MM.1S (cell line): Measurements from ENCODE around the gene TMEM184B.

Experiments
- DNase-seq: peaks from one replicate; pipeline ENCODE4 v3.0.0-alpha.2; 2015
- H2AFZ ChIP-seq: fragments of 300-600 bp; sonication (generic); 2 replicates; pipeline ENCODE4 v1.6.0; 2016; ENCODE audit warnings: antibody characterized with exemption, low read length
- H3F3A ChIP-seq: fragments of 300-600 bp; sonication (generic); 2 replicates; pipeline ENCODE4 v1.6.1; 2016; ENCODE audit warnings: mild to moderate bottlenecking, antibody characterized with exemption, low read length, moderate library complexity, mixed read lengths; ENCODE audit not compliant: insufficient read depth
- H3K27ac ChIP-seq: fragments of 300-600 bp; sonication (generic); 2 replicates; pipeline ENCODE4 v1.5.1; 2016; ENCODE audit warnings: mild to moderate bottlenecking, low read length
- H3K27me3 ChIP-seq: fragments of 300-600 bp; sonication (generic); replicated peaks from 2 replicates; pipeline ENCODE4 v1.6.0; 2016; ENCODE audit warnings: low read length; ENCODE audit not compliant: insufficient read depth
- H3K36me3 ChIP-seq: fragments of 300-600 bp; sonication (generic); replicated peaks from 2 replicates; pipeline ENCODE4 v1.6.1; 2016; ENCODE audit warnings: mild to moderate bottlenecking, low read length, mixed read lengths; ENCODE audit not compliant: insufficient read depth
- H3K4me1 ChIP-seq: fragments of 300-600 bp; sonication (generic); 2 replicates; pipeline ENCODE4 v1.6.1; 2016; ENCODE audit warnings: low read length, mixed read lengths
- H3K4me2 ChIP-seq: fragments of 300-600 bp; sonication (generic); 2 replicates; pipeline ENCODE4 v1.6.0; 2016; ENCODE audit warnings: low read depth, low read length
- H3K4me3 ChIP-seq: fragments of 300-600 bp; sonication (generic); 2 replicates; pipeline ENCODE4 v1.5.1; 2016; ENCODE audit warnings: low read length, mixed read lengths
- H3K79me2 ChIP-seq: fragments of 300-600 bp; sonication (generic); 2 replicates; pipeline ENCODE4 v1.6.1; 2016; ENCODE audit warnings: mixed run types, low read length, mixed read lengths
- H3K9ac ChIP-seq: fragments of 300-600 bp; sonication (generic); 2 replicates; pipeline ENCODE4 v1.6.1; 2016; ENCODE audit warnings: low read length, mixed read lengths
- H3K9me2 ChIP-seq: fragments of 300-600 bp; sonication (generic); replicated peaks from 2 replicates; pipeline ENCODE4 v1.6.1; 2016; ENCODE audit warnings: mild to moderate bottlenecking, low read length, mixed read lengths; ENCODE audit not compliant: insufficient read depth
- H3K9me3 ChIP-seq: fragments of 300-600 bp; sonication (generic); replicated peaks from 2 replicates; pipeline ENCODE4 v1.6.1; 2016; ENCODE audit warnings: mild to moderate bottlenecking, low read length, mixed read lengths; ENCODE audit not compliant: insufficient read depth
- H4K20me1 ChIP-seq: fragments of 300-600 bp; sonication (generic); 2 replicates; pipeline ENCODE4 v1.6.1; 2016; ENCODE audit warnings: mild to moderate bottlenecking, low read length, moderate library complexity, mixed read lengths; ENCODE audit not compliant: insufficient read depth
- CTCF ChIP-seq: fragments of 300-600 bp; sonication (generic); IDR thresholded peaks from 2 replicates; pipeline ENCODE4 v1.5.1; 2016; ENCODE audit warnings: antibody characterized with exemption, low read length, mixed read lengths
- EZH2 ChIP-seq: fragments of 300-600 bp; sonication (generic); optimal IDR thresholded peaks from 2 replicates; pipeline ENCODE3; 2017; ENCODE audit warnings: low read depth, mild to moderate bottlenecking, antibody characterized with exemption, low read length, mixed read lengths
- EZH2phosphoT487 ChIP-seq: fragments of 300-600 bp; sonication (generic); IDR thresholded peaks from 2 replicates; pipeline ENCODE4 v1.6.1; 2018; ENCODE audit warnings: antibody characterized with exemption, low read length

Gene TMEM184B

GRCh38 chr22:38186429-38186828 is 86.4 kb downstream of the TMEM184B start:
- no peaks in the 10 kb centered on the region for H3K9me2 ChIP-seq
- no peak for DNase-seq
- no peak overlapping the region for H3K9ac ChIP-seq
- H4K20me1 ChIP-seq, result no peaks in the 10 kb centered on the region
- no peaks in the 10 kb centered on the region for H3K27me3 ChIP-seq
- H3K9me3 ChIP-seq, result no peaks in the 10 kb centered on the region
- TF ChIP-seq EZH2phosphoT487 (no peak), EZH2 (no peak), CTCF (no peak)
- H2AFZ ChIP-seq, result no peak overlapping the region
- H3K4me2 ChIP-seq, result no peak overlapping the region
- no peaks in the 10 kb centered on the region for H3K36me3 ChIP-seq
- peaks cover under 1% of the 10 kb centered on the region for H3K79me2 ChIP-seq
- H3F3A ChIP-seq, result peaks cover under 1% of the 10 kb centered on the region; the same call in 1 of the 2 replicates
- no peak overlapping the region for H3K27ac ChIP-seq
- peaks cover 4% of the 10 kb centered on the region; the same call in 1 of the 2 replicates for H3K4me1 ChIP-seq
- H3K4me3 ChIP-seq, result no peak overlapping the region

- TF ChIP-seq EZH2phosphoT487 (no peak), EZH2 (no peak), CTCF (no peak)
- Histone ChIP-seq H3K9me2 (no peaks in the 10 kb centered on the region), H3K9ac (no peak overlapping the region), H3K9me3 (no peaks in the 10 kb centered on the region), H3K27me3 (no peaks in the 10 kb centered on the region), H3K4me3 (no peak overlapping the region), H3K4me2 (no peak overlapping the region), H2AFZ (no peak overlapping the region), H3K36me3 (no peaks in the 10 kb centered on the region), H3K27ac (no peak overlapping the region), H3F3A (peaks cover 16% of the 10 kb centered on the region), H3K79me2 (peaks cover 6% of the 10 kb centered on the region), H3K4me1 (peaks cover 15% of the 10 kb centered on the region), H4K20me1 (no peaks in the 10 kb centered on the region)
- no peak for DNase-seq
Observed at GRCh38 chr22:38184788-38185187, 88.0 kb downstream of the TMEM184B start.

GRCh38 chr22:38181453-38182200 is 91.2 kb downstream of the TMEM184B start, which contains the start of gene PLA2G6:
Gene PLA2G6 (minus strand): TSS chr22:38181830. CDS start chr22:38169426, 12,404 bp downstream.
- TF ChIP-seq EZH2phosphoT487 (no peak), CTCF (no peak), EZH2 (no peak)
- Histone ChIP-seq H3K27me3 (no peaks in the 10 kb centered on the region), H3K9ac (peak within 1 kb of the TSS; percentile 97), H4K20me1 (no peaks in the 10 kb centered on the region), H3K36me3 (no peaks in the 10 kb centered on the region), H2AFZ (peak within 1 kb of the TSS; percentile 71), H3K4me3 (peak within 1 kb of the TSS; percentile 86), H3F3A (peaks cover 22% of the 10 kb centered on the region), H3K4me2 (peak within 1 kb of the TSS; percentile 94), H3K27ac (peak within 1 kb of the TSS; percentile 95), H3K79me2 (peaks cover 13% of the 10 kb centered on the region), H3K4me1 (peaks cover 30% of the 10 kb centered on the region), H3K9me3 (no peaks in the 10 kb centered on the region), H3K9me2 (no peaks in the 10 kb centered on the region)
- DNase-seq, result peak; percentile 99
